ENCODE results near the gene TECTA. TPM values are rescaled to one million over a fixed set of nuclear protein-coding genes. Genes with fewer than 3 reads are reported as not detected.

TECTA gene
- polyA plus RNA-seq, 3 donors = 0.45 TPM; not detected in 2

DNA sequence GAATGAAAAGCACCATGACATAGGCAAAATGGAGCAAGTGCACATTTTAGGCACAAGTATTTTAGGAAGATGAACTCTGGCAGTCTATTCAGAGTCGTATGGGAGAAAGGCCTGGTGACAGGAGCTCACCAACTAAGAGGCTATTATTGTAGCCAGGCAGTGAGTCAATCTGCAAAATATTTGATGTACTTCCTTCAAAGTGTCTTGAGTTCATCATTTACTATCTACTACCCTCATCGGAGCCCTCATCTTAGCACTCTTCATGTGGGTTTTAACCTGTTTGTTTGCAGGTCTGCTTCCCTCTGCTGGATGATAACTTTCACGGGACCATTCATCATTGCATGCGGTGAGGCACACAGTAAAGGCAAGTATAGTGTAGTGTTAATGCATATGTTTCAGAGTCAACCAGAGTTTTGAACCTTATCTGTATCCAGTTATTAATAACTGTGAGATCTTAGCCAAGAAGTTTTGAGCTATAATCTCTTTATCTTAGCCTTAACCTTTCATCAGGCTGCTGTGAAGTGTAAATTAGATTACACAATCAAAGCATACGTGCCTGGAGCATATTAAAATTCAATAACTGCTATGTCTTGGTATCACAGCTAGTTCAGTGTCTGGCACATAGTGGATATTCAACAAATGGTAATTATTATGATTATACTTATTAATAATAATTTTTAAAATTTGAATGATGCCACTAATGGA lies 120.6 kb downstream of the TECTA start:
- Histone ChIP-seq H3K9ac (ENCODE audit: insufficient read depth, low read length, poor library complexity, severe bottlenecking) (no peak overlapping the region), H3K4me2 (replicated peaks; ENCODE audit: extremely low read depth, low read length, poor library complexity, severe bottlenecking) (no peak overlapping the region), H3K27me3 (ENCODE audit: control insufficient read depth in 2 of 2, insufficient read depth in 2 of 2, low read length in 2 of 2) (peaks cover 3 to 5% of the 10 kb centered on the region in 2 donors), H2AFZ (ENCODE audit: insufficient read depth, low read depth, low read length, poor library complexity, severe bottlenecking) (no peak overlapping the region), H3K4me1 (ENCODE audit: control insufficient read depth in 1 of 2, insufficient read depth in 2 of 2, low read length in 2 of 2) (no peaks in the 10 kb centered on the region), H3K36me3 (replicated peaks in 1 of 2; ENCODE audit: control insufficient read depth in 1 of 2, insufficient read depth in 2 of 2, low read length in 2 of 2) (no peaks in the 10 kb centered on the region), H3K4me3 (replicated peaks in 1 of 3; ENCODE audit: low read depth in 2 of 3, low read length in 3 of 3) (no peak overlapping the region), H4K20me1 (ENCODE audit: insufficient read depth, low read length) (no peaks in the 10 kb centered on the region), H3K79me2 (ENCODE audit: insufficient read depth, low read length) (no peaks in the 10 kb centered on the region), H3K27ac (ENCODE audit: low read depth in 1 of 2, low read length in 2 of 2) (no peak overlapping the region), H3K9me3 (replicated peaks in 1 of 2; ENCODE audit: control insufficient read depth in 1 of 2, insufficient read depth in 1 of 2, low read length in 2 of 2) (no peaks in the 10 kb centered on the region)
- Mint-ChIP-seq H3K27me3 (ENCODE audit: low read depth in 3 of 3) (peaks cover 0 to 13% (median 5%) of the 10 kb centered on the region in 3 donors), H3K9me3 (peaks cover 0 to 2% (median 0%) of the 10 kb centered on the region in 7 donors), H3K27ac (no peak overlapping the region), H3K36me3 (no peaks in the 10 kb centered on the region), H3K4me1 (no peaks in the 10 kb centered on the region), H3K4me3 (no peak overlapping the region)
- no CpG with 5 or more reads among the region's 5 CpGs for WGBS (ENCODE audit: insufficient coverage)
- TF ChIP-seq, protein P1, sequence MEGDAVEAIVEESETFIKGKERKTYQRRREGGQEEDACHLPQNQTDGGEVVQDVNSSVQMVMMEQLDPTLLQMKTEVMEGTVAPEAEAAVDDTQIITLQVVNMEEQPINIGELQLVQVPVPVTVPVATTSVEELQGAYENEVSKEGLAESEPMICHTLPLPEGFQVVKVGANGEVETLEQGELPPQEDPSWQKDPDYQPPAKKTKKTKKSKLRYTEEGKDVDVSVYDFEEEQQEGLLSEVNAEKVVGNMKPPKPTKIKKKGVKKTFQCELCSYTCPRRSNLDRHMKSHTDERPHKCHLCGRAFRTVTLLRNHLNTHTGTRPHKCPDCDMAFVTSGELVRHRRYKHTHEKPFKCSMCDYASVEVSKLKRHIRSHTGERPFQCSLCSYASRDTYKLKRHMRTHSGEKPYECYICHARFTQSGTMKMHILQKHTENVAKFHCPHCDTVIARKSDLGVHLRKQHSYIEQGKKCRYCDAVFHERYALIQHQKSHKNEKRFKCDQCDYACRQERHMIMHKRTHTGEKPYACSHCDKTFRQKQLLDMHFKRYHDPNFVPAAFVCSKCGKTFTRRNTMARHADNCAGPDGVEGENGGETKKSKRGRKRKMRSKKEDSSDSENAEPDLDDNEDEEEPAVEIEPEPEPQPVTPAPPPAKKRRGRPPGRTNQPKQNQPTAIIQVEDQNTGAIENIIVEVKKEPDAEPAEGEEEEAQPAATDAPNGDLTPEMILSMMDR (IDR thresholded peaks at IDR 0.05) = no peak
- no peak for DNase-seq
- intact Hi-C loops (cut with micrococcal nuclease) = no loop called here

DNA sequence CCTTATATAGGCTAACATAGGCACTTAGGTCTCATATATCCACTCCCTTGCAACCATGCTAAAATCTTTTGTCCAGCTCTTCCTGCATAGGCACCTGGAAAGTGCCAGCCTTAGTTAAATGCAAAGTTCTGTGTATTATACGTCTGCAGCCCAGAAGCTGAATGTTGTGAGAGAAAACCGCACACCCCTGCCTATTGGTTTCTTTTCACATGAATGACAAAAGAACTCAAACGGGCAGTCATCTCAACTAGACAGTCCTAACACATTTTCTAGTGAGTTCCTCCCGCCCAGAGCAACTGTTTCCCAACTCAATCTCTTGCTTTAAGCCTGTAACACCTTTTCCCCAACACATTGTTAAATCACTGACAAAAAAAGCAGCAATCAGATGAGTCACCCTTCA lies 122.1 kb downstream of the TECTA start:
- no peak overlapping the region for H3K4me3 Mint-ChIP-seq

More for the DNA sequence above, 122.1 kb downstream of the TECTA start:
- H3K27ac ChIP-seq (ENCODE audit: low read depth in 1 of 2, low read length in 2 of 2) = no peak overlapping the region
- Mint-ChIP-seq H3K9me3 (peaks cover 0 to 2% (median 0%) of the 10 kb centered on the region in 7 donors), H3K27me3 (ENCODE audit: low read depth in 3 of 3) (peaks cover 0 to 7% (median 0%) of the 10 kb centered on the region in 3 donors), H3K36me3 (no peaks in the 10 kb centered on the region), H3K4me1 (no peaks in the 10 kb centered on the region), H3K27ac (no peak overlapping the region)
- H3K4me3 ChIP-seq (replicated peaks in 1 of 3; ENCODE audit: low read depth in 2 of 3, low read length in 3 of 3) = no peak overlapping the region
- no peaks in the 10 kb centered on the region for H3K79me2 ChIP-seq (ENCODE audit: insufficient read depth, low read length)
- no peaks in the 10 kb centered on the region for H3K36me3 ChIP-seq (replicated peaks in 1 of 2; ENCODE audit: control insufficient read depth in 1 of 2, insufficient read depth in 2 of 2, low read length in 2 of 2)
- H3K9me3 ChIP-seq (replicated peaks in 1 of 2; ENCODE audit: control insufficient read depth in 1 of 2, insufficient read depth in 1 of 2, low read length in 2 of 2) = no peaks in the 10 kb centered on the region
- no peak overlapping the region for H3K9ac ChIP-seq (ENCODE audit: insufficient read depth, low read length, poor library complexity, severe bottlenecking)
- intact Hi-C loops (cut with micrococcal nuclease) = no loop called here
- H3K4me2 ChIP-seq (replicated peaks; ENCODE audit: extremely low read depth, low read length, poor library complexity, severe bottlenecking) = no peak overlapping the region
- DNase-seq = no peak
- H3K27me3 ChIP-seq (ENCODE audit: control insufficient read depth in 2 of 2, insufficient read depth in 2 of 2, low read length in 2 of 2) = peaks cover 3 to 5% of the 10 kb centered on the region in 2 donors
- H2AFZ ChIP-seq (ENCODE audit: insufficient read depth, low read depth, low read length, poor library complexity, severe bottlenecking) = no peak overlapping the region
- H4K20me1 ChIP-seq (ENCODE audit: insufficient read depth, low read length) = no peaks in the 10 kb centered on the region
- no peaks in the 10 kb centered on the region for H3K4me1 ChIP-seq (ENCODE audit: control insufficient read depth in 1 of 2, insufficient read depth in 2 of 2, low read length in 2 of 2)
- TF ChIP-seq, protein P1 (IDR thresholded peaks at IDR 0.05) = no peak
- WGBS (ENCODE audit: insufficient coverage) = 60% methylated on average over 1 of the region's 4 CpGs

Measured in CD14-positive monocyte (primary cell).